CD14-positive monocyte (primary cell): ENCODE data around the gene TBC1D4. TPM values are rescaled to one million over a fixed set of nuclear protein-coding genes. Genes with fewer than 3 reads are reported as not detected.

Source experiments
- DNase-seq, 3 donors: peaks; one replicate each; pipeline ENCODE4 v3.0.0-alpha.2; 2011 to 2022
- H2AFZ ChIP-seq: 2 replicates; pipeline ENCODE4 v1.6.0; 2012; ENCODE audit warnings: mild to moderate bottlenecking, low read depth, low read length, inconsistent platforms; ENCODE audit not compliant: insufficient read depth, poor library complexity, severe bottlenecking
- H3K27ac ChIP-seq, 2 donors: 1 replicate in 1 of 2; 2 replicates in 1 of 2; pipeline ENCODE4 v1.5.1; 2012 to 2013; ENCODE audit warnings: low read length in 2 of 2, control low read depth in 1 of 2, inconsistent platforms in 1 of 2, low read depth in 1 of 2, mild to moderate bottlenecking in 1 of 2
- H3K27me3 ChIP-seq, 2 donors: one replicate each; pipeline versions ENCODE4 v1.6.0 to v1.6.1; 2011 to 2013; ENCODE audit warnings: low read length in 2 of 2; ENCODE audit not compliant: control insufficient read depth in 2 of 2, insufficient read depth in 2 of 2
- H3K36me3 ChIP-seq, 2 donors: replicated peaks in 1 of 2; 1 replicate in 1 of 2; 2 replicates in 1 of 2; pipeline versions ENCODE4 v1.5.1 to v1.6.1; 2012 to 2013; ENCODE audit warnings: low read length in 2 of 2, control low read depth in 1 of 2, inconsistent platforms in 1 of 2, mild to moderate bottlenecking in 1 of 2; ENCODE audit not compliant: insufficient read depth in 2 of 2, control insufficient read depth in 1 of 2
- H3K4me1 ChIP-seq, 2 donors: 1 replicate in 1 of 2; 2 replicates in 1 of 2; pipeline versions ENCODE4 v1.5.1 to v1.6.1; 2012 to 2013; ENCODE audit warnings: low read length in 2 of 2, control low read depth in 1 of 2, inconsistent platforms in 1 of 2, mild to moderate bottlenecking in 1 of 2, moderate library complexity in 1 of 2; ENCODE audit not compliant: insufficient read depth in 2 of 2, control insufficient read depth in 1 of 2
- H3K4me2 ChIP-seq: replicated peaks from 2 replicates; pipeline ENCODE3; 2012; ENCODE audit warnings: low read length, moderate library complexity, mild to moderate bottlenecking; ENCODE audit not compliant: poor library complexity, severe bottlenecking; ENCODE audit errors: extremely low read depth
- H3K4me3 ChIP-seq, 3 experiments: fragments of 200-600 bp in 1 of 3; sonication (generic) in 1 of 3; replicated peaks in 1 of 3; 1 replicate in 2 of 3; 2 replicates in 1 of 3; pipeline ENCODE4 v1.5.1; 2011 to 2013; ENCODE audit warnings: low read length in 3 of 3, mild to moderate bottlenecking in 3 of 3, control low read depth in 2 of 3, low read depth in 2 of 3, inconsistent platforms in 1 of 3, moderate library complexity in 1 of 3
- H3K79me2 ChIP-seq: 2 replicates; pipeline ENCODE4 v1.6.0; 2012; ENCODE audit warnings: mild to moderate bottlenecking, control low read depth, inconsistent platforms, low read length, moderate library complexity; ENCODE audit not compliant: insufficient read depth
- H3K9ac ChIP-seq: 2 replicates; pipeline ENCODE4 v1.6.0; 2017; ENCODE audit warnings: low read length, mild to moderate bottlenecking; ENCODE audit not compliant: insufficient read depth, poor library complexity, severe bottlenecking
- H3K9me3 ChIP-seq, 2 donors: replicated peaks in 1 of 2; 1 replicate in 1 of 2; 2 replicates in 1 of 2; pipeline versions ENCODE4 v1.5.1 to v1.6.1; 2012 to 2013; ENCODE audit warnings: low read length in 2 of 2, control low read depth in 1 of 2; ENCODE audit not compliant: control insufficient read depth in 1 of 2, insufficient read depth in 1 of 2
- H4K20me1 ChIP-seq: 2 replicates; pipeline ENCODE4 v1.6.0; 2012; ENCODE audit warnings: mild to moderate bottlenecking, low read length, control low read depth, moderate library complexity; ENCODE audit not compliant: insufficient read depth
- H3K27ac Mint-ChIP-seq, 7 donors: one replicate each; pipeline ENCODE4 v1.8.0; 2020; ENCODE audit warnings: mild to moderate bottlenecking in 7 of 7, mixed read lengths in 7 of 7, moderate library complexity in 6 of 7, inconsistent platforms in 2 of 7
- H3K27me3 Mint-ChIP-seq, 3 donors: one replicate each; pipeline ENCODE4 v1.8.0; 2021 to 2022; ENCODE audit warnings: low read depth in 3 of 3, mild to moderate bottlenecking in 3 of 3, mixed read lengths in 3 of 3, moderate library complexity in 3 of 3, inconsistent platforms in 1 of 3
- H3K36me3 Mint-ChIP-seq, 2 donors: one replicate each; pipeline ENCODE4 v1.8.0; 2020; ENCODE audit warnings: mixed read lengths in 2 of 2, inconsistent platforms in 1 of 2, mild to moderate bottlenecking in 1 of 2
- H3K4me1 Mint-ChIP-seq: one replicate; pipeline ENCODE4 v1.8.0; 2020; ENCODE audit warnings: mild to moderate bottlenecking, mixed read lengths
- H3K4me3 Mint-ChIP-seq, 2 donors: one replicate each; pipeline ENCODE4 v1.8.0; 2020; ENCODE audit warnings: mild to moderate bottlenecking in 2 of 2, mixed read lengths in 2 of 2, moderate library complexity in 1 of 2
- H3K9me3 Mint-ChIP-seq, 7 donors: one replicate each; pipeline ENCODE4 v1.8.0; 2020 to 2022; ENCODE audit warnings: mixed read lengths in 7 of 7, mild to moderate bottlenecking in 6 of 7, moderate library complexity in 6 of 7, inconsistent platforms in 2 of 7
- WGBS: methylation state at CpG from one replicate; pipeline ENCODE4 v1.1.5; 2013; ENCODE audit warnings: missing lambda C conversion rate; ENCODE audit not compliant: insufficient coverage; 5-methylcytosine and 5-hydroxymethylcytosine counted together
- intact Hi-C, 2 donors: fragments of 100-400 bp; cut with micrococcal nuclease; formaldehyde crosslinking; loops; one replicate each; pipeline versions ENCODE4 v1.15.0 to v1.15.1; 2023
- polyA plus RNA-seq, 3 donors: library from polyadenylated mRNA; depleted of rRNA in 1 of 3; unstranded in 2 of 3; stranded (reverse) in 1 of 3; fragments of 300-500 nt in 2 of 3; fragments of >200 nt in 1 of 3; fragmentation: Illumina TruSeq in 2 of 3; gene quantifications; 1 replicate in 2 of 3; 2 replicates in 1 of 3; pipeline ENCODE4 v1.2.3, GENCODE V29; 2012 to 2021
- TF ChIP-seq, protein P1 (sequence below): fragments of 200-600 bp; IDR thresholded peaks from one replicate; pipeline ENCODE4 v1.8.0; 2022; ENCODE audit warnings: antibody characterized with exemption, mild to moderate bottlenecking

The TBC1D4 gene
- polyA plus RNA-seq, 3 donors, result 2.0 to 6.7 (median 2.5) TPM

DNA sequence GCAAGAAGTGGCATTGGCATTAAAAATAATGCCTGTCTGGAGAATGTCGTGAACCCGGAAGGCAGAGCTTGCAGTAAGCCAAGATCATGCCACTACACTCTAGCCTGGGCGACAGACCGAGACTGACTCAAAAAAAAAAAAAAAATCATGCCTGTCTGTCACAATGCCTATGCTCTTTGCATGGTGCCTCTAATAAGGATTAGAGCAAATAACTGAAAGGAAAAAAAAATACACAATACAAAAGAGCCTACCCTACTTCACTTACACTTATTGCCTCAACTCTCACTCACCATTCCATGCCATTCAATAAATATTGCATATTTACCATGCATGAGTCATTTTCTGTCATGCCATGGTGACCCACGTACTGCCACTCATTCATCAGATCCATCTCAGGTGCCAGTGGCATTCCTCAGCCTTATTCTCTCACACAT is 49.1 kb downstream of the TBC1D4 start:
- H3K27ac Mint-ChIP-seq, result no peak overlapping the region
- TF ChIP-seq, protein P1, sequence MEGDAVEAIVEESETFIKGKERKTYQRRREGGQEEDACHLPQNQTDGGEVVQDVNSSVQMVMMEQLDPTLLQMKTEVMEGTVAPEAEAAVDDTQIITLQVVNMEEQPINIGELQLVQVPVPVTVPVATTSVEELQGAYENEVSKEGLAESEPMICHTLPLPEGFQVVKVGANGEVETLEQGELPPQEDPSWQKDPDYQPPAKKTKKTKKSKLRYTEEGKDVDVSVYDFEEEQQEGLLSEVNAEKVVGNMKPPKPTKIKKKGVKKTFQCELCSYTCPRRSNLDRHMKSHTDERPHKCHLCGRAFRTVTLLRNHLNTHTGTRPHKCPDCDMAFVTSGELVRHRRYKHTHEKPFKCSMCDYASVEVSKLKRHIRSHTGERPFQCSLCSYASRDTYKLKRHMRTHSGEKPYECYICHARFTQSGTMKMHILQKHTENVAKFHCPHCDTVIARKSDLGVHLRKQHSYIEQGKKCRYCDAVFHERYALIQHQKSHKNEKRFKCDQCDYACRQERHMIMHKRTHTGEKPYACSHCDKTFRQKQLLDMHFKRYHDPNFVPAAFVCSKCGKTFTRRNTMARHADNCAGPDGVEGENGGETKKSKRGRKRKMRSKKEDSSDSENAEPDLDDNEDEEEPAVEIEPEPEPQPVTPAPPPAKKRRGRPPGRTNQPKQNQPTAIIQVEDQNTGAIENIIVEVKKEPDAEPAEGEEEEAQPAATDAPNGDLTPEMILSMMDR, result no peak
- no peaks in the 10 kb centered on the region for H3K27me3 Mint-ChIP-seq

DNA sequence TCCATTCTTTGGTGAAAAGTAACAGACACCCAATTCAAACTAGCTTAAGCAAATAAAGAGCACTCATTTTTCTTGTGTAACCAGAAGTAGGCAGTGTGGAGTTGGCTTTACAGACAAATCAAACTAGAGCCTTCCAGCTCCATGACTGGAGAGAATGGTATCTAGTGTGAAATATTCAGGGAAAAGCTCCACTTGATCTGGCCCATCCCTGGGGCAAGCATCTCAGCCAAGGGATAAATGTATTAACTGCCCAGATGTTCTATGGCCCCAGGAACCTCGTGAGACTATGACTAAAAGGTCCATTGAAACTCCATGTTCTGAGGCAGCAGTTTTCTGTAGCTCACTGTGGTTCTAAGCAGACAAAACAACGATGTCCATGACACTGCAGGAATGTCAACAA is 49.9 kb downstream of the TBC1D4 start:
- no peak overlapping the region for H3K4me3 Mint-ChIP-seq
- intact Hi-C loops, result no loop called here
- H3K27me3 Mint-ChIP-seq, result no peaks in the 10 kb centered on the region
- Histone ChIP-seq H3K9ac (no peak overlapping the region), H3K27me3 (no peaks in the 10 kb centered on the region), H3K4me1 (no peaks in the 10 kb centered on the region), H3K27ac (no peak overlapping the region), H3K4me2 (no peak overlapping the region), H3K9me3 (peaks cover 0 to 6% of the 10 kb centered on the region in 2 donors), H4K20me1 (no peaks in the 10 kb centered on the region), H2AFZ (no peak overlapping the region), H3K4me3 (no peak overlapping the region), H3K79me2 (no peaks in the 10 kb centered on the region), H3K36me3 (no peaks in the 10 kb centered on the region)
- H3K4me1 Mint-ChIP-seq, result no peaks in the 10 kb centered on the region
- H3K27ac Mint-ChIP-seq, result no peak overlapping the region
- 86% methylated on average over 1 of the region's 2 CpGs for WGBS
- peaks cover 0 to 11% (median 7%) of the 10 kb centered on the region in 7 donors for H3K9me3 Mint-ChIP-seq
- no peak for DNase-seq
- H3K36me3 Mint-ChIP-seq, result no peaks in the 10 kb centered on the region
- TF ChIP-seq, protein P1, result no peak

More for the DNA sequence above, 49.1 kb downstream of the TBC1D4 start:
- H3K27me3 ChIP-seq, result no peaks in the 10 kb centered on the region
- no peak for DNase-seq
- no peaks in the 10 kb centered on the region for H3K36me3 ChIP-seq
- H3K4me2 ChIP-seq, result no peak overlapping the region
- H3K4me1 ChIP-seq, result no peaks in the 10 kb centered on the region
- no peak overlapping the region for H3K4me3 ChIP-seq
- H3K9me3 ChIP-seq, result peaks cover 0 to 3% of the 10 kb centered on the region in 2 donors
- no peak overlapping the region for H3K27ac ChIP-seq
- Mint-ChIP-seq H3K9me3 (peaks cover 0 to 11% (median 7%) of the 10 kb centered on the region in 7 donors), H3K4me3 (no peak overlapping the region), H3K36me3 (no peaks in the 10 kb centered on the region), H3K4me1 (no peaks in the 10 kb centered on the region)
- no peak overlapping the region for H2AFZ ChIP-seq
- intact Hi-C loops, result no loop called here
- WGBS, result 92% methylated on average over 3 of the region's 5 CpGs
- no peak overlapping the region for H3K9ac ChIP-seq
- H3K79me2 ChIP-seq, result no peaks in the 10 kb centered on the region
- H4K20me1 ChIP-seq, result no peaks in the 10 kb centered on the region
